ENCODE measurements around the gene CNOT1. TPM values are rescaled to one million over a fixed set of nuclear protein-coding genes. Genes with fewer than 3 reads are reported as not detected.

The CNOT1 gene
- total RNA-seq, 4 donors from 2014 or later = 122 to 257 (median 178) TPM

DNA sequence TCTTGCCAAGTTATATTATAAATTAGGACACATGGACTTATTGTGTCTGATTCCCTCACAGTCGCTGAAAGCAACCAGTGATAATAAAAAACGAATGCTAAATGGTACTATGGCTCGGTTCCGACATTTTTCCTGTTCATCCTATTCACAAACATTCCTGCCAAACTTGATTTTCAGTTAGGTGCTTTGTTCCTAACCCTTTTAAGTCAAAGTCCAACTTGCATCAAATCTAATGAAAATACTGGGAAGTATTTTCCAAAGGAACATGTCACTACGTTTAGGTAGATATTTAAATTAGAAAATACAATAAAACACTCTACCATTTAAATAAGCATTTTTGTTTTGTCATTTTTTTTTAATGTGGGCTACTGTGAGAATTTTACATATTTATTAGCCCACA lies 93.3 kb downstream of the CNOT1 start:
- in situ Hi-C loops (cut with MboI; ENCODE audit: low pct_ligation_motif_present in 1 of 4, low pct_unique_long_range_greater_than_20kb in 1 of 4, low sequenced_read_pairs in 3 of 4) (no loop called here), intact Hi-C loops (cut with DNase I; ENCODE audit: low total_unique reads) (no loop called here)
- Histone ChIP-seq H3K4me3 (no peak overlapping the region), H3K4me1 (no peaks in the 10 kb centered on the region), H3K27me3 (no peaks in the 10 kb centered on the region), H3K9me3 (no peaks in the 10 kb centered on the region), H3K27ac (no peak overlapping the region), H3K36me3 (peaks cover 0 to 98% (median 48%) of the 10 kb centered on the region in 4 donors)
- TF ChIP-seq, protein P1, sequence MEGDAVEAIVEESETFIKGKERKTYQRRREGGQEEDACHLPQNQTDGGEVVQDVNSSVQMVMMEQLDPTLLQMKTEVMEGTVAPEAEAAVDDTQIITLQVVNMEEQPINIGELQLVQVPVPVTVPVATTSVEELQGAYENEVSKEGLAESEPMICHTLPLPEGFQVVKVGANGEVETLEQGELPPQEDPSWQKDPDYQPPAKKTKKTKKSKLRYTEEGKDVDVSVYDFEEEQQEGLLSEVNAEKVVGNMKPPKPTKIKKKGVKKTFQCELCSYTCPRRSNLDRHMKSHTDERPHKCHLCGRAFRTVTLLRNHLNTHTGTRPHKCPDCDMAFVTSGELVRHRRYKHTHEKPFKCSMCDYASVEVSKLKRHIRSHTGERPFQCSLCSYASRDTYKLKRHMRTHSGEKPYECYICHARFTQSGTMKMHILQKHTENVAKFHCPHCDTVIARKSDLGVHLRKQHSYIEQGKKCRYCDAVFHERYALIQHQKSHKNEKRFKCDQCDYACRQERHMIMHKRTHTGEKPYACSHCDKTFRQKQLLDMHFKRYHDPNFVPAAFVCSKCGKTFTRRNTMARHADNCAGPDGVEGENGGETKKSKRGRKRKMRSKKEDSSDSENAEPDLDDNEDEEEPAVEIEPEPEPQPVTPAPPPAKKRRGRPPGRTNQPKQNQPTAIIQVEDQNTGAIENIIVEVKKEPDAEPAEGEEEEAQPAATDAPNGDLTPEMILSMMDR (IDR thresholded peaks at IDR 0.05) = no peak
- TF ChIP-seq POLR2AphosphoS5 (IDR thresholded peaks at IDR 0.05) (no peak), POLR2A (IDR thresholded peaks at IDR 0.05) (no peak), EP300 (IDR thresholded peaks at IDR 0.05; ENCODE audit: low read depth) (no peak)
- WGBS, 2 donors (ENCODE audit: low coverage in 1 of 2) = 56 to 70% methylated on average over 5 of the region's 5 CpGs
- no peak for DNase-seq

DNA sequence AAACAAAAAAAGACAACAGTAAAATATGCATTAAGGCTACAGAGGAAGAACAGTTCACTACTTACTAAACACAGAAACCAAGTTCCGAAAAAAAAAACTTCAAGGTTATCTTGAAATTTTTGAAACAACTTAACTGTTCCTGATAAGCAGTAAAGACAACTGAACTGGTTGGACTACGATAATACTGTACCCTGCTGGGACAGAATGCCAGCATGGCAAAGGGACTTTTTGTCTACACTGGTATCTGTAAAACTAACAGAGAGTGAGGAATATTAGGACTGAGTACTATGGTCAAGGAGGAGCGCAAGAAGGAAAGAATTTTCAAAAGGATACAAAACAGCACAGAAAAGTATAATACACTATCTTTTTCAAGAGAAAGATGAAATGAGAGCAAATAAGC lies 94.5 kb downstream of the CNOT1 start:
- Histone ChIP-seq H3K4me3 (no peak overlapping the region), H3K27ac (no peak overlapping the region), H3K9me3 (no peaks in the 10 kb centered on the region), H3K4me1 (no peaks in the 10 kb centered on the region), H3K27me3 (no peaks in the 10 kb centered on the region), H3K36me3 (peaks cover 0 to 98% (median 48%) of the 10 kb centered on the region in 4 donors)
- intact Hi-C loops (cut with DNase I; ENCODE audit: low total_unique reads) = no loop called here
- no peak for DNase-seq
- in situ Hi-C loops (cut with MboI; ENCODE audit: low pct_ligation_motif_present in 1 of 4, low pct_unique_long_range_greater_than_20kb in 1 of 4, low sequenced_read_pairs in 3 of 4) = no loop called here
- TF ChIP-seq, protein P1 (IDR thresholded peaks at IDR 0.05) = no peak
- no peak for TF ChIP-seq EP300 (IDR thresholded peaks at IDR 0.05; ENCODE audit: low read depth)
- WGBS, 2 donors (ENCODE audit: low coverage in 1 of 2) = 91 to 95% methylated on average over 3 of the region's 3 CpGs

DNA sequence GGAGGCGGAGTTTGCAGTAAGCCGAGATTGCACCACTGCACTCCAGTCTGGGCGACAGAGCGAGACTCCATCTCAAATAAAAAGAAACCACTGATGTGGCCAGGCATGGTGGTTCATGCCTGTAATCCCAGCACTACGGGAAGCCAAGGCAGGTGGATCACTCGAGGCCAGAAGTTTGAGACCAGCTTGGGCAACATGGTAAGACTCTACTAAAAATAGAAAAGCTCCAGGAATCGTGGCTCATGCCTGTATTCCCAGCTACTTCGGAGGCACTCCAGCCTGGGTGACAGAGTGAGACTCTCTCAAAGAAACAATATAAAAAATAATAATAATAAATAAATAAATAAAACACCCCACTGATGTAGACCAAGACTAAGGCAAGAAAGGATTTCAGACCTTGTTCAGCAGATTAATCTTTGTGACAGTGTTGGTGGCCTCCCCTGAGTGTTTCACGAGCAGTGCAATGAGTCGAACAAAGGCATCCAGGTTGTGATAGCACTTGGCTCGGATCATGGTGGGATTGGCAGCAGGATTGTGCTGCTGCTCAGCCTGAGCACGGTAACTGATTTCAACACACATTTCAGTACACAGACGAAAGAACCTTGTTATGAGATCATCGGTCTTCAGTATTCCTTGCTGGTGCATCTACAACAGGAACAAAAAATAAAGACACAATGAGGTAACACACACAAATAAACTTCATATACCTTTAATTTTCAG lies 95.7 kb downstream of the CNOT1 start:
- in situ Hi-C loops (cut with MboI; ENCODE audit: low pct_ligation_motif_present in 1 of 4, low pct_unique_long_range_greater_than_20kb in 1 of 4, low sequenced_read_pairs in 3 of 4) = no loop called here
- TF ChIP-seq POLR2AphosphoS5 (IDR thresholded peaks at IDR 0.05) = no peak
- TF ChIP-seq, protein P1 (IDR thresholded peaks at IDR 0.05) = no peak
- TF ChIP-seq EP300 (IDR thresholded peaks at IDR 0.05; ENCODE audit: low read depth) = no peak
- no peak for TF ChIP-seq POLR2A (IDR thresholded peaks at IDR 0.05)
- no peaks in the 10 kb centered on the region for H3K27me3 ChIP-seq
- H3K36me3 ChIP-seq = peaks cover 0 to 98% (median 49%) of the 10 kb centered on the region in 4 donors
- H3K4me1 ChIP-seq = no peaks in the 10 kb centered on the region
- DNase-seq = no peak
- H3K9me3 ChIP-seq = no peaks in the 10 kb centered on the region
- WGBS, 2 donors (ENCODE audit: low coverage in 1 of 2) = 90 to 94% methylated on average over 9 to 14 of the region's 14 CpGs
- intact Hi-C loops (cut with DNase I; ENCODE audit: low total_unique reads) = no loop called here
- H3K4me3 ChIP-seq = no peak overlapping the region
- no peak overlapping the region for H3K27ac ChIP-seq

DNA sequence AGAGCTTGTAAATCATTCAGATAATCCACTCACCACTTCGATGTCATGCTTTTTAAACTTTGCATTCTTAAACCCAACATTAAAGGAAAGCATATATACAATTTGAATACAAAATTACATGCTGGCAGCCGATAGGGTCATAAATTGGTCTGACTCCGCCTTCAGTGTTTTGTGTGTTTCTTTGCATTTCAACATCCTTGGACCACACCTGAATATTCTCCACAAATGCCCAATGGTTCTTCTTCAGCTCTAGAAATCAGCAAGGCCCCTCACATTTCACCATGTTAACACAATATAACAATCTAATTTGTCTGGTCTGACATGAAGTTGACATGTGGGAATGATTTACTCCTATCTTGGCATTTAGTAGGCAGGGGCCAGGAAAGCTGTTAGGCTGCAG lies 97.2 kb downstream of the CNOT1 start:
- Histone ChIP-seq H3K36me3 (peaks cover 0 to 97% (median 49%) of the 10 kb centered on the region in 4 donors), H3K27me3 (no peaks in the 10 kb centered on the region), H3K4me3 (no peak overlapping the region), H3K27ac (no peak overlapping the region), H3K9me3 (no peaks in the 10 kb centered on the region), H3K4me1 (no peaks in the 10 kb centered on the region)
- intact Hi-C loops (cut with DNase I; ENCODE audit: low total_unique reads) = no loop called here
- WGBS, 2 donors (ENCODE audit: low coverage in 1 of 2) = 75 to 82% methylated on average over 3 of the region's 3 CpGs
- TF ChIP-seq POLR2AphosphoS5 (IDR thresholded peaks at IDR 0.05) (no peak), EP300 (IDR thresholded peaks at IDR 0.05; ENCODE audit: low read depth) (no peak), POLR2A (IDR thresholded peaks at IDR 0.05) (no peak)
- TF ChIP-seq, protein P1 (IDR thresholded peaks at IDR 0.05) = no peak
- in situ Hi-C loops (cut with MboI; ENCODE audit: low pct_ligation_motif_present in 1 of 4, low pct_unique_long_range_greater_than_20kb in 1 of 4, low sequenced_read_pairs in 3 of 4) = no loop called here
- no peak for DNase-seq

Data from transverse colon (tissue), 4 donors.